Activated T-cell treated with anti-CD3 and anti-CD28 coated beads for 48 hours (primary cell): Measurements from ENCODE around the gene KRTAP5-6.

Source experiments
- DNase-seq: peaks from one replicate; pipeline ENCODE4 v3.0.0-alpha.2; 2020; ENCODE audit warnings: low read depth

KRTAP5-6 gene

DNA sequence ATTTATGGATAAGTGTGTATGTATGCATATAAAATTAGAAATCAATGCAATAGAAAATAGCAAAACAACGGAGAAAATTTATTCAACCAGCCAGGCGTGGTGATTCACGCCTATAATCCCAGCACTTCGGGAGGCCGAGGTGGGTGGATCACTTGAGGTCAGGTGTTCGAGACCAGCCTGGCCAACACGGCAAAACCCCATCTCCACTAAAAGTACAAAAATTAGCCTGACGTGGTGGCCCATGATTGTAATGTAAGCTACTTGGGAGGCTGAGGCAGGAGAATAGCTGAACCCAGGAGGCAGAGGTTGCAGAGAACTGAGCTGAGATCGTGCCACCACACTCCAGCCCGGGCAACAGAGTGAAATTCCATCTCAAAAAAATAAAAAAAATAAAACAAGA lies 5.5 kb downstream of the KRTAP5-6 start:
- DNase-seq = no peak

DNA sequence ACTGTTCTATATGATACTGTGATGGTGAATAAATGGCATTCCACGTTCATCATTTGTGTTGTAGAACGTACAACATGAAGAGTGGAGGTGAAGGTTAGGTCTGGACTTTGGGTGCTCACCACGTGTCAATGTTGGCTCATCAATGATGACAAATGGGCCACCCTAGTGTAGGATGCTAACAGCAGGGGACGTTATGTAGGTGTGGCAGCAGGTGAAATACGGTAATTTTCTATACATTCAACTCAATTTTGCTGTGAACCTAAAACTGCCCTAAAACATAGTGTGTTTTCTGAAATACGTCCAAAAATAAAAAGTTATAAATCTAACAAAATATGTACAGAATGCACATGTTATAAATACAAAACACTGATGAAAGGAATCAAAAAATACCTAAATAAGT lies 6.2 kb downstream of the KRTAP5-6 start:
- DNase-seq = no peak

GRCh38 chr11:1705126-1706052 lies 8.4 kb downstream of the KRTAP5-6 start:
- DNase-seq = no peak

- DNase-seq = no peak
Observed at GRCh38 chr11:1706634-1707400, 9.8 kb downstream of the KRTAP5-6 start.

DNA sequence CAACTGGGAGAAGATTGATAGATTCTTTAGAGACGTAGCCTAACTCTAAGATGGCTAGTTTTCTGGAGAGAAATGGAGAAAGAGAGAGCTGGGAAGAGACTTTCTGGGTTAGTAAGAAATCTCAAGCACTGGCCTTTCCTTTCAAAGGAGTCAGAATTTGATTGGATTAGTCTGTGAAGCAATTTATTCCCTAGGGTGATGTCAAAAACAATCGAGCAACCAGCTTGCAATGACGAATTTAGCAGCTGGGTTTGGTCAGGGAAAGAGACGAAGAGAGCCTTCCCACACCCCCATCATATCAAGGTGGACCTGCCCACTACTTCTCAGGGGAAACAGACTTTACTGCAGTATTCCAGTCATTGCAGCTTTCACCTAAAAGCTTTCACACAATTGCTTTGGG lies 10.8 kb downstream of the KRTAP5-6 start:
- DNase-seq = no peak

DNA sequence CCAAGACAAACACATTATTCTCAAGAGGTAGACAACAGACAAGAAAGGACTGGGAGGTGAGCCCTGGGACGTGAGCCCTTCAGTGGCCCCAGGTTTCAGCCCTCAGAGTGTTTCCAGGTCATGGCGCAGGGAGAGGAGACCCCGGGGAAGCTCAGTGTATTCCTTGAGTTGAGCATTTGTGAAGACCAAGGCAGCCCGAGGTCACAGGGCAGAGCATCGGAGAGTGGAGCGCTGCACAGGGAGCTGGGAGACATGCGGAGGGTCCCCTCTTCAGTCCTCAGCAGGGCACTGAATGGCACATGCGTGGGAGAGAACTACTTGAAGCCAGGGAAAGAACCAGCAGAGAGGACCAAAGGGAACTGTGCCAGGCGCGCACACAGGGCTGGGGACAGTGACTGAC lies 11.7 kb downstream of the KRTAP5-6 start:
- no peak for DNase-seq

DNA sequence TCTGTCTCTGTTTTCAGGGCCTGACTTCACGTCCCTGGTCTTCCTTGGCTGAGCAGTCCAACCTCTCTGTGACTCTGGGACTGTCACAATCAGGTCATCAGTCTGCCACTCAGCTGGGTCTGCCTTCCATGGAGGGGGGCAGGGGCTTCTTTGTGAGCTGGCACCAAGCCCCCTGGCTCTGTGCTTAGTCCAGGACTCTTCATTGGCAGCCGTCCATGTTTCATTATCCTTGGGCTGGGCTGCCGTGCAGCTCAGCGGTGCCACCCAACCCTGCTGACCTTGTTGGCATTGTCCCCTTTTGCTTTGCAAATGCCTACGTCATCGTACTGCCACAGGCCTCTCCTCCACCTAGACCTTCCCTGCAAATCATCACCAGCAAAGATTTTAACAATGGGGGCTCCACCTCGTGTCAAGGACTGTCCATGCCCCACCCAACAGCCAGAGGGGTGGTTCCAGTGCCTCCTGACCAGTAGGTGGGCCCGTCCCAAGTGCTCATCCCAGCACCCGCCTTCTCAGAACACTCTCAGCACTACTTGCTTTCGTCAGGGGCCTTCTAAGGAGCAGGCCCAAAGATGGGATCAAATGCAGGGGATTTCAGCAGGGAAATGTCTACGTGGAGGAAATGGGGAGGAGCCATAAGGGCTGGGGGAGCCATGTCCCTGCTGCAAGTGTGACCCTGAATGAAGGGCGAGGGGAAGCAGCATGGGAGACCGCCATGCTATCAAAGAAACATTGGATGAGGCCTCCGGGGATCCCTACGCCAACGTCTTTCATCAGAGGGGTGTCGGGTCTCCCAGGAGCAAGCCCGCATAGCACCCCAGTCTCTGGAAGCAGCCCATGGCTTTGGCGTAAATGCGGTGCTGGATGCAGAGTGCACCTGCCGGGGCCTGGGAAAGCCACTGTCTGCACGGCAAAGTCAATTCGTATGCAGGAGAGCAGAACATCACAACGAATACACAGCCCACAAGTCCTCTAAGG lies 18.2 kb downstream of the KRTAP5-6 start:
- DNase-seq = no peak

- DNase-seq = no peak
Observed at GRCh38 chr11:1717745-1718144, 20.8 kb downstream of the KRTAP5-6 start.

DNA sequence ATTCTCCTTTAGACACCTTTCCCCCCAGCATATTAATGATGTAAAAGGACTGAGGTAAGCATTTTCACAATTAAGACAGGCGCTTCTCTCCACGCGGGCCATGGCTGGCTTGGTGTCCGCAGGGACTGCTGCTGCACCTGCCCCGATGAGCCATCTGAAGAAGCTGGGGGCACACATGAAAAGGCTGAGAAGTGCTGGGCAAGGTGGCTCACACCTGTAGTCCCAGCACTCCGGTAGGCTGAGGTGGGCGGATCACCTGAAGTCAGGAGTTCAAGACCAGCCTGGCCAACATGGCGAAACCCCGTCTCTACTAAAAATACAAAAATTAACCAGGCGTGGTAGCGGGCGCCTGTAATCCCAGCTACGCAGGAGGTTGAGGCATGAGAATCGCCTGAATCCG lies 21.3 kb downstream of the KRTAP5-6 start:
- no peak for DNase-seq

DNA sequence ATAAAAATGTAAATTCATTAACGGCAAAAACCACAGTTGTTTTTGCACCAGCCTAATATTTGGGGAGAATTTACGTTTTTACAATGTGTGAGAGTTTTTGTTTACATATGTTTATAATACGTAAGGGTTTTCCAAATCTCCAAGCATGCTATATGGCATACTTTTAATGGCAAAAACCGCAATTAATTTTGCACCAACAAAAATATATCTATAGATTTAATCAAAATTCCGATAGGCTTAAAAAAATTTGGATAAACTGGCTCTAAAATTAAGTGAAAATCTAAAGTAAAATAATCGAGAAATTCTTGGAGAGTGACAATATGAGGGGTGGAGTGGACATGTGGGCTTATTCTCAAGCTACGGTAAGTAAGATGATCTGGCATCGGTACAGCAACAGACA lies 22.8 kb downstream of the KRTAP5-6 start:
- no peak for DNase-seq

GRCh38 chr11:1727096-1727690 lies 30.2 kb downstream of the KRTAP5-6 start:
- DNase-seq = no peak

- DNase-seq = no peak
Observed at GRCh38 chr11:1727861-1728260, 30.9 kb downstream of the KRTAP5-6 start.

DNA sequence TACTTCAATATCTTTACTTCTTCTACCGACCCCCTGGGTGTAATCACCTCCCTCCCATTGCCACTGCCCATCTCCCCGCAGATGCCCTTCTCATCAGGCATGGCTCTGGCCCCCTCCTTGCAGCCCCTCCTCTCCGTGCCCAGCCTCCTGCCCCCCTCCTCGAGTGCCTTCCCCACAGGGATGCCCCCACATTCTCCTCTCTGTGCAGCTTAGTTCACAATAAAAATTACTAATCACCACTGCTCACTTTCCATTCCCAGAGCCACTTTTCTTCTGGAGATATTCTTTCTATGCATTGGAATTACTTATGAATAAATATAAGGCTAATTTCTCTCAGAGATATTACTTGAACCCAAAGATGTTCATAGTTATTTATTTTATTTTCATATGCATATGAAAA lies 31.3 kb downstream of the KRTAP5-6 start:
- DNase-seq = no peak

- no peak for DNase-seq
Observed at GRCh38 chr11:1728931-1729691, 32.1 kb downstream of the KRTAP5-6 start.

- no peak for DNase-seq
Observed at GRCh38 chr11:1729692-1730011, 32.7 kb downstream of the KRTAP5-6 start.

GRCh38 chr11:1730059-1730629 lies 33.1 kb downstream of the KRTAP5-6 start:
- no peak for DNase-seq

GRCh38 chr11:1731451-1732059 lies 34.6 kb downstream of the KRTAP5-6 start:
- DNase-seq = no peak

GRCh38 chr11:1732418-1733008 lies 35.5 kb downstream of the KRTAP5-6 start:
- DNase-seq = no peak

- no peak for DNase-seq
Observed at GRCh38 chr11:1733009-1733715, 36.2 kb downstream of the KRTAP5-6 start.
